OCI-LY3 (cell line): ENCODE data around the gene ZNF831.

Source experiments
- EZH2phosphoT487 ChIP-seq: fragments of 200-600 bp; shearing (Covaris generic); IDR thresholded peaks from 2 replicates; pipeline ENCODE4 v1.6.1; 2018; ENCODE audit warnings: antibody characterized with exemption, mixed run types, low read depth
- TF ChIP-seq, protein P1 (sequence below): fragments of 200-600, 300-600 bp; sonication (generic); IDR thresholded peaks from 2 replicates; pipeline ENCODE4 v1.5.1; 2014; ENCODE audit warnings: antibody characterized with exemption, low read length, low read depth

DNA sequence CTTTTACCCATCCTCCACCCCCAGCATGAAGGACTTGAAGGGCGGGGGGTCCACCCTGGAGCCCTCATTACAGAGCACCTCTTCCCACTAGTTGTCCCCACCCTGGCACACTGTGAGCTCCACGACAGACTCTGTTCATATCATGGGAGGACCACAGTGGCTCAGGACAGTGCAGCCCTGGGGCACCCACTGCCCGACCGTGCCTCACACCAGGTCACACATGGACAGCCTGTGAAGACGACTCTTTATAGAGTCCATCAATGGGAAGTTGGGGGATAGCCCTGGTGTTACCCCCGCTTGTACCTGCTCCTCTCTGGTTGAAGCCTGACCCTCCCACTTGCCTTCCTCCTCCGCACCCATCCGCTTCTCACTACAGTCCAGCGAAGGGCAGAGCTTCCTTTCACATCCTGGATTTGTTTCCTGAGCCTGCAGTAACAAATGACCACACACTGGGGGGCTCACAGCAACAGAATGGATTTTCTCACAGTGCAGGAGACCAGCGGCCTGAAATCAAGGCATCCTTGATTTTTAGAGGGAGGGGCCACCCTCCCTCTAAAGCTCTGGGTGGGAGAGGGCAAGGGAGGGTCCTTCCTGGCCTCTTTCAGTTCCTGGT is 15.5 kb downstream of the ZNF831 start:
- TF ChIP-seq, protein P1, sequence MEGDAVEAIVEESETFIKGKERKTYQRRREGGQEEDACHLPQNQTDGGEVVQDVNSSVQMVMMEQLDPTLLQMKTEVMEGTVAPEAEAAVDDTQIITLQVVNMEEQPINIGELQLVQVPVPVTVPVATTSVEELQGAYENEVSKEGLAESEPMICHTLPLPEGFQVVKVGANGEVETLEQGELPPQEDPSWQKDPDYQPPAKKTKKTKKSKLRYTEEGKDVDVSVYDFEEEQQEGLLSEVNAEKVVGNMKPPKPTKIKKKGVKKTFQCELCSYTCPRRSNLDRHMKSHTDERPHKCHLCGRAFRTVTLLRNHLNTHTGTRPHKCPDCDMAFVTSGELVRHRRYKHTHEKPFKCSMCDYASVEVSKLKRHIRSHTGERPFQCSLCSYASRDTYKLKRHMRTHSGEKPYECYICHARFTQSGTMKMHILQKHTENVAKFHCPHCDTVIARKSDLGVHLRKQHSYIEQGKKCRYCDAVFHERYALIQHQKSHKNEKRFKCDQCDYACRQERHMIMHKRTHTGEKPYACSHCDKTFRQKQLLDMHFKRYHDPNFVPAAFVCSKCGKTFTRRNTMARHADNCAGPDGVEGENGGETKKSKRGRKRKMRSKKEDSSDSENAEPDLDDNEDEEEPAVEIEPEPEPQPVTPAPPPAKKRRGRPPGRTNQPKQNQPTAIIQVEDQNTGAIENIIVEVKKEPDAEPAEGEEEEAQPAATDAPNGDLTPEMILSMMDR: no peak
- no peak for TF ChIP-seq EZH2phosphoT487
